ENCODE data around the gene NSD2. TPM values are rescaled to one million over a fixed set of nuclear protein-coding genes. Genes with fewer than 3 reads are reported as not detected.

NSD2 gene
- polyA plus RNA-seq, 1 donor (not counting 4 experiments of a cell fraction or from before 2014, with no cell fraction given): 22.6 TPM

DNA sequence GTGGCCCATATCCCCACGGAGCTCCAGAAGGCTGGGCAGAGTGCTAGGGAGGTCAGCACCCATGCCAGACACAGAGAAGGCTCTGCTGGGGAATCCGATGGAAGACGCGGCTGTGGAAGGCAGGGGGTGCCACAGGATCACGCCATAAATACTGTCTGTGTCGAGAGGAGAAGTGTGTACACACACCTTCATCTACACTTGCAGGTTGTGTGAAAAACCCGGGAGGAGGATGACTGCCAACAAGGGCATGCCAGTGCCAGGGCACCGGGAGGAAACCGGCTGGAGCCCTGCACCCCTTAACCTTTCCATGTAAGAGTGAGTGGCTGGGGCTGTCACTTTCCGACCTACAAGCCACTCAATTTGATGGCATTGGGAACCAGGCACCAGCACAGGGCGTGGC, 46.4 kb upstream of the NSD2 start:
- H2AFZ ChIP-seq (ENCODE audit: control insufficient read depth, low read length): no peak overlapping the region
- peaks cover 2% of the 10 kb centered on the region for H3K79me2 ChIP-seq (ENCODE audit: control insufficient read depth, insufficient read depth, low read length)
- peaks cover 38 to 39% of the 10 kb centered on the region in 2 experiments for H3K36me3 ChIP-seq (ENCODE audit: control insufficient read depth in 2 of 2, extremely low read depth in 1 of 2, insufficient read depth in 2 of 2, low read length in 2 of 2)
- H3K4me3 ChIP-seq (ENCODE audit: control insufficient read depth in 2 of 3, extremely low read depth in 1 of 3, insufficient read depth in 2 of 3, low read depth in 1 of 3, low read length in 3 of 3): no peak overlapping the region
- dilution Hi-C loops (cut with MboI; ENCODE audit: extremely low pct_ligation_motif_present, low sequenced_read_pairs): no loop called here
- no peak for TF ChIP-seq EZH2 (IDR thresholded peaks at IDR 0.05; ENCODE audit: low read length)
- TF ChIP-seq, protein P1, sequence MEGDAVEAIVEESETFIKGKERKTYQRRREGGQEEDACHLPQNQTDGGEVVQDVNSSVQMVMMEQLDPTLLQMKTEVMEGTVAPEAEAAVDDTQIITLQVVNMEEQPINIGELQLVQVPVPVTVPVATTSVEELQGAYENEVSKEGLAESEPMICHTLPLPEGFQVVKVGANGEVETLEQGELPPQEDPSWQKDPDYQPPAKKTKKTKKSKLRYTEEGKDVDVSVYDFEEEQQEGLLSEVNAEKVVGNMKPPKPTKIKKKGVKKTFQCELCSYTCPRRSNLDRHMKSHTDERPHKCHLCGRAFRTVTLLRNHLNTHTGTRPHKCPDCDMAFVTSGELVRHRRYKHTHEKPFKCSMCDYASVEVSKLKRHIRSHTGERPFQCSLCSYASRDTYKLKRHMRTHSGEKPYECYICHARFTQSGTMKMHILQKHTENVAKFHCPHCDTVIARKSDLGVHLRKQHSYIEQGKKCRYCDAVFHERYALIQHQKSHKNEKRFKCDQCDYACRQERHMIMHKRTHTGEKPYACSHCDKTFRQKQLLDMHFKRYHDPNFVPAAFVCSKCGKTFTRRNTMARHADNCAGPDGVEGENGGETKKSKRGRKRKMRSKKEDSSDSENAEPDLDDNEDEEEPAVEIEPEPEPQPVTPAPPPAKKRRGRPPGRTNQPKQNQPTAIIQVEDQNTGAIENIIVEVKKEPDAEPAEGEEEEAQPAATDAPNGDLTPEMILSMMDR (optimal IDR thresholded peaks at IDR 0.05 in 1 of 3, IDR thresholded peaks at IDR 0.05 in 1 of 3, conservative IDR thresholded peaks at IDR 0.05 in 1 of 3; ENCODE audit: extremely low read depth in 1 of 3, insufficient read depth in 2 of 3, low read length in 3 of 3): no peak
- H3K27me3 ChIP-seq (ENCODE audit: control insufficient read depth, extremely low read depth, insufficient read depth, low read length): no peaks in the 10 kb centered on the region
- H3K9ac ChIP-seq (ENCODE audit: control insufficient read depth, extremely low read depth, insufficient read depth, low read length): no peak overlapping the region
- H4K20me1 ChIP-seq (ENCODE audit: control insufficient read depth, extremely low read depth, insufficient read depth, low read length): no peaks in the 10 kb centered on the region
- no peaks in the 10 kb centered on the region for H3K9me1 ChIP-seq (ENCODE audit: control insufficient read depth, extremely low read depth, insufficient read depth, low read length)
- no peaks in the 10 kb centered on the region for H3K9me3 ChIP-seq (ENCODE audit: control insufficient read depth, low read depth, low read length)
- FAIRE-seq (no peak), DNase-seq (ENCODE audit: low read depth, low spot score) (no peak)
- no peak overlapping the region for H3K27ac ChIP-seq (ENCODE audit: control insufficient read depth, insufficient read depth, low read length)
- no peak overlapping the region for H3K4me2 ChIP-seq (ENCODE audit: control insufficient read depth, extremely low read depth, insufficient read depth, low read depth, low read length)
- no peaks in the 10 kb centered on the region for H3K4me1 ChIP-seq (ENCODE audit: control insufficient read depth, extremely low read depth, insufficient read depth, low read length)

DNA sequence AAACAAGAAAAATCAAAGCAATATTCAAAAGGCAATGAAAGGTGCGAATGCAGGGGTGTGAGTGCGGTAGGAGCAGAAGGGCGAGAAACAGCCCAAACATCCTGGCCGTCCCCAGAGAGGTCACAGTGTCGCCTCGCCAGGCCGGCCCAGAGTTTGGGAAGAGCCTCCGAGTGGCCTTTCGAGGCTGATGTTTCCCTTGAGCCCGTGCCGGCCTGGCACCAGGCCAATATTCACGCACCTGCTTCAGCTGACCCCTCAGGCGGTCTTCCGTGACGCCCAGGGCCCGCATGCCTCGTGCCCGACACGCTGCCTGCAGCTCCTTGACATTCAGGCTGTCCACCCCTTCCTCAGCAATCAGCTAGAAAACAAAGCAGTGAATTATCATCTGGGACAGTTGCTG, 45.9 kb upstream of the NSD2 start:
- Histone ChIP-seq H2AFZ (ENCODE audit: control insufficient read depth, low read length) (no peak overlapping the region), H3K9ac (ENCODE audit: control insufficient read depth, extremely low read depth, insufficient read depth, low read length) (no peak overlapping the region), H3K9me1 (ENCODE audit: control insufficient read depth, extremely low read depth, insufficient read depth, low read length) (no peaks in the 10 kb centered on the region), H3K27me3 (ENCODE audit: control insufficient read depth, extremely low read depth, insufficient read depth, low read length) (no peaks in the 10 kb centered on the region), H3K9me3 (ENCODE audit: control insufficient read depth, low read depth, low read length) (no peaks in the 10 kb centered on the region), H3K27ac (ENCODE audit: control insufficient read depth, insufficient read depth, low read length) (no peak overlapping the region), H4K20me1 (ENCODE audit: control insufficient read depth, extremely low read depth, insufficient read depth, low read length) (no peaks in the 10 kb centered on the region), H3K79me2 (ENCODE audit: control insufficient read depth, insufficient read depth, low read length) (peaks cover 2% of the 10 kb centered on the region), H3K4me2 (ENCODE audit: control insufficient read depth, extremely low read depth, insufficient read depth, low read depth, low read length) (no peak overlapping the region), H3K4me3 (ENCODE audit: control insufficient read depth in 2 of 3, extremely low read depth in 1 of 3, insufficient read depth in 2 of 3, low read depth in 1 of 3, low read length in 3 of 3) (no peak overlapping the region), H3K4me1 (ENCODE audit: control insufficient read depth, extremely low read depth, insufficient read depth, low read length) (no peaks in the 10 kb centered on the region), H3K36me3 (ENCODE audit: control insufficient read depth in 2 of 2, extremely low read depth in 1 of 2, insufficient read depth in 2 of 2, low read length in 2 of 2) (peaks cover 34 to 36% of the 10 kb centered on the region in 2 experiments)
- DNase-seq (ENCODE audit: low read depth, low spot score) (no peak), FAIRE-seq (no peak)
- dilution Hi-C loops (cut with MboI; ENCODE audit: extremely low pct_ligation_motif_present, low sequenced_read_pairs): no loop called here
- no peak for TF ChIP-seq EZH2 (IDR thresholded peaks at IDR 0.05; ENCODE audit: low read length)
- TF ChIP-seq, protein P1 (optimal IDR thresholded peaks at IDR 0.05 in 1 of 3, IDR thresholded peaks at IDR 0.05 in 1 of 3, conservative IDR thresholded peaks at IDR 0.05 in 1 of 3; ENCODE audit: extremely low read depth in 1 of 3, insufficient read depth in 2 of 3, low read length in 3 of 3): no peak
